ENCODE measurements around the gene RABGAP1L. TPM values are rescaled to one million over a fixed set of nuclear protein-coding genes. Genes with fewer than 3 reads are reported as not detected.
A peak's percentile ranks its signal among the peaks of the same experiment; 100 is the strongest.

The RABGAP1L gene
- total and polyA plus RNA-seq, 7 experiments from 2014 or later = 38.4 to 97.4 (median 55.1) TPM

GRCh38 chr1:174719194-174719593 lies 559.9 kb downstream of the RABGAP1L start:
- no peaks in the 10 kb centered on the region for H3K36me3 ChIP-seq (ENCODE audit: control insufficient read depth in 2 of 3, insufficient read depth in 3 of 3, low read length in 3 of 3)
- no peak for DNase-seq

GRCh38 chr1:174720618-174721017 lies 561.3 kb downstream of the RABGAP1L start:
- peaks cover 0 to 4% (median 0%) of the 10 kb centered on the region in 11 donors for H3K9me3 Mint-ChIP-seq
- CTCF ChIA-PET = no interaction called here

More at GRCh38 chr1:174719194-174719593, 559.9 kb downstream of the RABGAP1L start:
- Mint-ChIP-seq H3K27me3 (no peaks in the 10 kb centered on the region), H3K9me3 (peaks cover 0 to 4% (median 0%) of the 10 kb centered on the region in 11 donors), H3K4me1 (no peaks in the 10 kb centered on the region), H3K36me3 (peaks cover 0 to 21% (median 5%) of the 10 kb centered on the region in 5 donors), H3K4me3 (no peak overlapping the region), H3K27ac (no peak overlapping the region)
- no peak overlapping the region for H3K4me3 ChIP-seq (ENCODE audit: low read length)
- no peaks in the 10 kb centered on the region for H3K4me1 ChIP-seq (ENCODE audit: control insufficient read depth in 2 of 2, insufficient read depth in 2 of 2, low read length in 2 of 2)
- no peaks in the 10 kb centered on the region for H3K27me3 ChIP-seq (ENCODE audit: control insufficient read depth in 2 of 2, insufficient read depth in 2 of 2, low read length in 2 of 2)
- ChIA-PET CTCF (no interaction called here), POLR2A (no interaction called here)
- no peaks in the 10 kb centered on the region for H3K9me3 ChIP-seq (ENCODE audit: control insufficient read depth in 2 of 3, low read length in 3 of 3)
- no peak overlapping the region for H3K27ac ChIP-seq (ENCODE audit: low read depth, low read length)
- ATAC-seq = no peak
- intact Hi-C loops (cut with micrococcal nuclease) = no loop called here

DNA sequence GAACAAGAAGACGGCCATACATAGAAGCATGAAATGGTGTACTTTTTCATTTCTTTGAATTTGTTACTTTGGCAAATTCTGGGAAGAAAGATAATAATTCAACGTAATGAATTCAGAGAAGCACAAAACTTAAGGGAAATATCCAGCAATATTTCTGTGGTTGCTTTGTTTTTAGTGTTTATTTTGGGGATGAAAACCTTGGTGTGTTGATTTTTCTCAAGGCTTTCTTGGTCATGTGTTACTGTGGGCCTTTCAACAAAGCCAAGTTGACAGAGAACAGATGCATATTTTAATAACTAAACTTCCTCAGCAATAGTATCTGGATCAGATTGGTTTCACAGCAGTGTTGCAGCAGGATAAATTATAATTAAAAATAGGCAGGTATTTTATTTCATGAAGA lies 561.9 kb downstream of the RABGAP1L start:
- Histone ChIP-seq H3K4me3 (ENCODE audit: low read length) (no peak overlapping the region), H3K36me3 (ENCODE audit: control insufficient read depth in 2 of 3, insufficient read depth in 3 of 3, low read length in 3 of 3) (no peaks in the 10 kb centered on the region), H3K4me1 (ENCODE audit: control insufficient read depth in 2 of 2, insufficient read depth in 2 of 2, low read length in 2 of 2) (no peaks in the 10 kb centered on the region), H3K9me3 (ENCODE audit: control insufficient read depth in 2 of 3, low read length in 3 of 3) (no peaks in the 10 kb centered on the region), H3K27me3 (ENCODE audit: control insufficient read depth in 2 of 2, insufficient read depth in 2 of 2, low read length in 2 of 2) (no peaks in the 10 kb centered on the region), H3K27ac (ENCODE audit: low read depth, low read length) (no peak overlapping the region)
- Mint-ChIP-seq H3K27ac (no peak overlapping the region), H3K27me3 (no peaks in the 10 kb centered on the region), H3K9me3 (peaks cover 0 to 4% (median 0%) of the 10 kb centered on the region in 11 donors), H3K4me1 (peaks cover 0 to 1% (median 0%) of the 10 kb centered on the region in 7 donors), H3K36me3 (peaks cover 0 to 18% (median 4%) of the 10 kb centered on the region in 5 donors), H3K4me3 (no peak overlapping the region)
- intact Hi-C loops (cut with micrococcal nuclease) = no loop called here
- POLR2A ChIA-PET = no interaction called here
- CTCF ChIA-PET = no interaction called here
- DNase-seq (no peak), ATAC-seq (no peak)

More at GRCh38 chr1:174720618-174721017, 561.3 kb downstream of the RABGAP1L start:
- Histone ChIP-seq H3K4me3 (ENCODE audit: low read length) (no peak overlapping the region), H3K9me3 (ENCODE audit: control insufficient read depth in 2 of 3, low read length in 3 of 3) (no peaks in the 10 kb centered on the region), H3K4me1 (ENCODE audit: control insufficient read depth in 2 of 2, insufficient read depth in 2 of 2, low read length in 2 of 2) (no peaks in the 10 kb centered on the region), H3K27ac (ENCODE audit: low read depth, low read length) (no peak overlapping the region), H3K27me3 (ENCODE audit: control insufficient read depth in 2 of 2, insufficient read depth in 2 of 2, low read length in 2 of 2) (no peaks in the 10 kb centered on the region), H3K36me3 (ENCODE audit: control insufficient read depth in 2 of 3, insufficient read depth in 3 of 3, low read length in 3 of 3) (no peaks in the 10 kb centered on the region)
- Mint-ChIP-seq H3K27me3 (no peaks in the 10 kb centered on the region), H3K4me3 (no peak overlapping the region), H3K27ac (no peak overlapping the region), H3K4me1 (peaks cover 0 to 1% (median 0%) of the 10 kb centered on the region in 7 donors), H3K36me3 (peaks cover 0 to 18% (median 4%) of the 10 kb centered on the region in 5 donors)
- intact Hi-C loops (cut with micrococcal nuclease) = no loop called here
- DNase-seq (no peak), ATAC-seq (no peak)
- POLR2A ChIA-PET = no interaction called here

DNA sequence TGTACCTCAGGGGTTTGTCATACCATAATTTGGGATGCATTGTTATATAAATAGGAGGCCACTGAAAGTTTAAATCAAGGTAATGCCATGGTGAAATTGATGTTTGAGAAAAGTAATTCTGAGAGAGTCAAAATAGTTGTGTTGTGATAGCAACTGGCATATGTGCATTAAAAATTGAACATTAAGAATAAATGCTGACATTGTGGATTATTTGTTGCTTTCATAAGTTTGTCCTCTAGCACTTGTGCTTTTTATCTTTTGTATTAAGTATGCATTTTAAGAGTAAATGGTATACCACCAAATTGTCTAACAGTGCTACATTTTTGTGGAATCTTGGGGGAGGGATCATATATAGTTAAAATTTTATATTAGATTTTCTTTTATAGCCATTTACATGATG lies 564.5 kb downstream of the RABGAP1L start:
- Mint-ChIP-seq H3K36me3 (peaks cover 0 to 15% (median 4%) of the 10 kb centered on the region in 5 donors), H3K4me1 (peaks cover 0 to 1% (median 0%) of the 10 kb centered on the region in 7 donors), H3K9me3 (peaks cover 0 to 4% (median 0%) of the 10 kb centered on the region in 11 donors), H3K4me3 (no peak overlapping the region), H3K27me3 (no peaks in the 10 kb centered on the region), H3K27ac (no peak overlapping the region)
- no peaks in the 10 kb centered on the region for H3K4me1 ChIP-seq (ENCODE audit: control insufficient read depth in 2 of 2, insufficient read depth in 2 of 2, low read length in 2 of 2)
- DNase-seq (no peak), ATAC-seq (no peak)
- no peaks in the 10 kb centered on the region for H3K9me3 ChIP-seq (ENCODE audit: control insufficient read depth in 2 of 3, low read length in 3 of 3)
- CTCF ChIA-PET = no interaction called here
- intact Hi-C loops (cut with micrococcal nuclease) = no loop called here
- H3K4me3 ChIP-seq (ENCODE audit: low read length) = no peak overlapping the region
- H3K27me3 ChIP-seq (ENCODE audit: control insufficient read depth in 2 of 2, insufficient read depth in 2 of 2, low read length in 2 of 2) = no peaks in the 10 kb centered on the region
- H3K36me3 ChIP-seq (ENCODE audit: control insufficient read depth in 2 of 3, insufficient read depth in 3 of 3, low read length in 3 of 3) = no peaks in the 10 kb centered on the region
- POLR2A ChIA-PET = no interaction called here
- H3K27ac ChIP-seq (ENCODE audit: low read depth, low read length) = no peak overlapping the region

DNA sequence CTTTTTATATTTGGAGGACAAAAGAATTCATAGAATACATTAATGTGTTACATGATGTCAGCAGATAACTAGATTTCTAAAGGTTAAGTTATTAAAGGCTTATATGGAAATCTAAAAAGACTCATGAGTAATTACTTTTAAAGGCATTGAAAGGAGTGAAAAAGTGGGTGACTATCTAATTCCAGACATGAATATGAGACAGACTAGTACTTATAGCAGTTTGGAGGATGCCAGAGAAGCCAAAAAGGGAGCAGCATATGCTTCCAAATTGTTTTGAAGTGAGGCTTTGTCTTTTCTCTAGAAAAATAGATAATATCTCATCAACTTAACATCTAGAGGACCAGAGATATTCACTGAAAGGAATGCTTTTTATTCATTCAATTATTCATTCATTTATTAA lies 564.9 kb downstream of the RABGAP1L start:
- Histone ChIP-seq H3K4me3 (ENCODE audit: low read length) (no peak overlapping the region), H3K36me3 (ENCODE audit: control insufficient read depth in 2 of 3, insufficient read depth in 3 of 3, low read length in 3 of 3) (no peaks in the 10 kb centered on the region), H3K4me1 (ENCODE audit: control insufficient read depth in 2 of 2, insufficient read depth in 2 of 2, low read length in 2 of 2) (no peaks in the 10 kb centered on the region), H3K27me3 (ENCODE audit: control insufficient read depth in 2 of 2, insufficient read depth in 2 of 2, low read length in 2 of 2) (no peaks in the 10 kb centered on the region), H3K27ac (ENCODE audit: low read depth, low read length) (no peak overlapping the region), H3K9me3 (ENCODE audit: control insufficient read depth in 2 of 3, low read length in 3 of 3) (no peaks in the 10 kb centered on the region)
- Mint-ChIP-seq H3K27ac (no peak overlapping the region), H3K9me3 (peaks cover 0 to 3% (median 0%) of the 10 kb centered on the region in 11 donors), H3K27me3 (no peaks in the 10 kb centered on the region), H3K36me3 (peaks cover 0 to 13% (median 2%) of the 10 kb centered on the region in 5 donors), H3K4me1 (peaks cover 0 to 1% (median 0%) of the 10 kb centered on the region in 7 donors), H3K4me3 (no peak overlapping the region)
- POLR2A ChIA-PET = no interaction called here
- intact Hi-C loops (cut with micrococcal nuclease) = no loop called here
- CTCF ChIA-PET = no interaction called here
- ATAC-seq (no peak), DNase-seq (no peak)

GRCh38 chr1:174726167-174726879 lies 567.0 kb downstream of the RABGAP1L start:
- CTCF ChIA-PET = interaction anchor here (0.8 kb wide), 1 partner anchor 902 kb away, joined by 3 read pairs; no protein-coding TSS in a partner anchor
- no peaks in the 10 kb centered on the region for H3K27me3 Mint-ChIP-seq

More at GRCh38 chr1:174726167-174726879, 567.0 kb downstream of the RABGAP1L start:
- intact Hi-C loops (cut with micrococcal nuclease) = loop anchor here (1.0 kb wide), 3 partner anchors 464 to 1306 kb away; no protein-coding TSS in a partner anchor
- no peaks in the 10 kb centered on the region for H3K27me3 ChIP-seq (ENCODE audit: control insufficient read depth in 2 of 2, insufficient read depth in 2 of 2, low read length in 2 of 2)
- ATAC-seq (no peak), DNase-seq (peak in 1 of 9 donors; percentile 4)
- no peaks in the 10 kb centered on the region for H3K36me3 ChIP-seq (ENCODE audit: control insufficient read depth in 2 of 3, insufficient read depth in 3 of 3, low read length in 3 of 3)
- H3K4me1 Mint-ChIP-seq = peaks cover 0 to 1% (median 0%) of the 10 kb centered on the region in 7 donors
- peaks cover 0 to 4% (median 0%) of the 10 kb centered on the region in 5 donors for H3K36me3 Mint-ChIP-seq
- no peak overlapping the region for H3K4me3 Mint-ChIP-seq
- no peaks in the 10 kb centered on the region for H3K4me1 ChIP-seq (ENCODE audit: control insufficient read depth in 2 of 2, insufficient read depth in 2 of 2, low read length in 2 of 2)
- H3K9me3 Mint-ChIP-seq = no peaks in the 10 kb centered on the region
- no peak overlapping the region for H3K4me3 ChIP-seq (ENCODE audit: low read length)
- no peak overlapping the region for H3K27ac Mint-ChIP-seq
- H3K9me3 ChIP-seq (ENCODE audit: control insufficient read depth in 2 of 3, low read length in 3 of 3) = no peaks in the 10 kb centered on the region
- POLR2A ChIA-PET = no interaction called here
- H3K27ac ChIP-seq (ENCODE audit: low read depth, low read length) = no peak overlapping the region

Data from naive thymus-derived CD4-positive, alpha-beta T cell (primary cell).